Thyroid gland (tissue), 4 donors: ENCODE data around the gene TBC1D5. TPM values are rescaled to one million over a fixed set of nuclear protein-coding genes. Genes with fewer than 3 reads are reported as not detected.

Source experiments
- DNase-seq, 2 donors: peaks; one replicate each; pipeline ENCODE4 v3.0.0-alpha.2; 2019
- H3K27ac ChIP-seq, 3 donors: fragments of 200-600 bp; sonication (generic); 1 replicate in 2 of 3; 2 replicates in 1 of 3; pipeline ENCODE4 v1.5.1; 2016 to 2019; ENCODE audit warnings: mild to moderate bottlenecking in 1 of 3, moderate library complexity in 1 of 3
- H3K27me3 ChIP-seq: fragments of 200-600 bp; sonication (generic); one replicate; pipeline ENCODE4 v1.5.1; 2019
- H3K36me3 ChIP-seq, 2 donors: fragments of 200-600 bp; sonication (generic); one replicate each; pipeline ENCODE4 v1.5.1; 2016 to 2019
- H3K4me1 ChIP-seq, 2 donors: fragments of 200-600 bp; sonication (generic); one replicate each; pipeline ENCODE4 v1.5.1; 2017 to 2019
- H3K4me3 ChIP-seq, 3 donors: fragments of 200-600 bp; sonication (generic); replicated peaks in 1 of 3; 1 replicate in 2 of 3; 2 replicates in 1 of 3; pipeline ENCODE4 v1.5.1; 2016; ENCODE audit warnings: mild to moderate bottlenecking in 1 of 3
- H3K9me3 ChIP-seq: fragments of 200-600 bp; sonication (generic); one replicate; pipeline ENCODE4 v1.5.1; 2017
- CTCF ChIP-seq, 6 experiments: fragments of 200-600 bp in 3 of 6; fragments of 450-650 bp in 3 of 6; sonication (generic) in 3 of 6; IDR thresholded peaks; one replicate each; pipeline ENCODE4 v1.5.1; 2016 to 2019; ENCODE audit warnings: antibody characterized with exemption in 6 of 6, mild to moderate bottlenecking in 2 of 6, inconsistent platforms in 1 of 6, moderate library complexity in 1 of 6
- POLR2A ChIP-seq, 2 donors: fragments of 450-650 bp; IDR thresholded peaks; one replicate each; pipeline ENCODE4 v1.6.1; 2017; ENCODE audit warnings: antibody characterized with exemption in 2 of 2, mild to moderate bottlenecking in 2 of 2, moderate library complexity in 1 of 2
- WGBS, 2 donors: methylation state at CpG; one replicate each; pipeline ENCODE4 v1.1.5; 2017; 5-methylcytosine and 5-hydroxymethylcytosine counted together
- intact Hi-C: fragments of 100-400 bp; cut with DNase I; formaldehyde crosslinking; loops from one replicate; pipeline ENCODE4 v1.15.1; 2023
- total RNA-seq, 4 donors: library from RNA; depleted of rRNA; stranded (reverse); fragments of >200 nt; gene quantifications; one replicate each; pipeline ENCODE4 v1.2.3, GENCODE V29; 2016

Gene TBC1D5
- total RNA-seq, 4 donors from 2014 or later: 115 to 141 (median 133) TPM

GRCh38 chr3:17510265-17510664, 232.2 kb downstream of the TBC1D5 start:
- Histone ChIP-seq H3K9me3 (no peaks in the 10 kb centered on the region), H3K4me1 (no peaks in the 10 kb centered on the region), H3K36me3 (no peaks in the 10 kb centered on the region), H3K4me3 (no peak overlapping the region), H3K27me3 (no peaks in the 10 kb centered on the region), H3K27ac (no peak overlapping the region)
- no peak for DNase-seq
- intact Hi-C loops: no loop called here
- TF ChIP-seq CTCF (IDR thresholded peaks at IDR 0.05) (no peak), POLR2A (IDR thresholded peaks at IDR 0.05) (no peak)
- WGBS, 2 donors: 87 to 88% methylated on average over 4 of the region's 4 CpGs

GRCh38 chr3:17508180-17508752, 234.2 kb downstream of the TBC1D5 start:
- Histone ChIP-seq H3K4me1 (no peaks in the 10 kb centered on the region), H3K27ac (no peak overlapping the region), H3K9me3 (no peaks in the 10 kb centered on the region), H3K4me3 (no peak overlapping the region), H3K27me3 (no peaks in the 10 kb centered on the region), H3K36me3 (no peaks in the 10 kb centered on the region)
- DNase-seq: no peak
- 91 to 92% methylated on average over 4 of the region's 4 CpGs for WGBS, 2 donors
- intact Hi-C loops: no loop called here
- TF ChIP-seq POLR2A (IDR thresholded peaks at IDR 0.05) (no peak), CTCF (IDR thresholded peaks at IDR 0.05) (no peak)

GRCh38 chr3:17507480-17507879, 235.0 kb downstream of the TBC1D5 start:
- Histone ChIP-seq H3K27ac (no peak overlapping the region), H3K4me3 (no peak overlapping the region), H3K4me1 (no peaks in the 10 kb centered on the region), H3K27me3 (no peaks in the 10 kb centered on the region), H3K36me3 (no peaks in the 10 kb centered on the region), H3K9me3 (no peaks in the 10 kb centered on the region)
- no peak for DNase-seq
- no peak for TF ChIP-seq POLR2A (IDR thresholded peaks at IDR 0.05)
- TF ChIP-seq CTCF (IDR thresholded peaks at IDR 0.05): no peak
- intact Hi-C loops: no loop called here

GRCh38 chr3:17505856-17506255, 236.6 kb downstream of the TBC1D5 start:
- no peaks in the 10 kb centered on the region for H3K27me3 ChIP-seq
- TF ChIP-seq CTCF (IDR thresholded peaks at IDR 0.05) (no peak), POLR2A (IDR thresholded peaks at IDR 0.05) (no peak)
- intact Hi-C loops: no loop called here

GRCh38 chr3:17501745-17502144, 240.7 kb downstream of the TBC1D5 start:
- 98 to 99% methylated on average over 2 of the region's 2 CpGs for WGBS, 2 donors
- no peaks in the 10 kb centered on the region for H3K9me3 ChIP-seq
- intact Hi-C loops: no loop called here
- no peak for TF ChIP-seq CTCF (IDR thresholded peaks at IDR 0.05)
- H3K4me3 ChIP-seq: no peak overlapping the region
- H3K27me3 ChIP-seq: no peaks in the 10 kb centered on the region
- no peaks in the 10 kb centered on the region for H3K4me1 ChIP-seq
- DNase-seq: no peak
- H3K27ac ChIP-seq: no peak overlapping the region
- no peaks in the 10 kb centered on the region for H3K36me3 ChIP-seq

More at GRCh38 chr3:17505856-17506255, 236.6 kb downstream of the TBC1D5 start:
- no peaks in the 10 kb centered on the region for H3K4me1 ChIP-seq
- H3K9me3 ChIP-seq: no peaks in the 10 kb centered on the region
- no peak for DNase-seq
- H3K4me3 ChIP-seq: no peak overlapping the region
- no peak overlapping the region for H3K27ac ChIP-seq
- H3K36me3 ChIP-seq: no peaks in the 10 kb centered on the region
